ENCODE results near the gene AARS2.
A peak's percentile ranks its signal among the peaks of the same experiment; 100 is the strongest.

The AARS2 gene

GRCh38 chr6:44260011-44260410, 53.1 kb downstream of the AARS2 start:
- no peak for TF ChIP-seq PAX5 (IDR thresholded peaks at IDR 0.05; ENCODE audit: insufficient read depth, low read length, severe bottlenecking)
- TF ChIP-seq SPI1 (IDR thresholded peaks at IDR 0.05; ENCODE audit: low read depth, low read length) = peak; percentile 47; the same call in 1 of the 2 replicates
- FAIRE-seq (no peak), DNase-seq (ENCODE audit: insufficient read length, low spot score) (no peak)

- DNase-seq (ENCODE audit: insufficient read length, low spot score) (no peak), FAIRE-seq (no peak)
- TF ChIP-seq POLR2A (IDR thresholded peaks at IDR 0.05; ENCODE audit: low read depth, low read length) (no peak), SPI1 (IDR thresholded peaks at IDR 0.05; ENCODE audit: low read depth, low read length) (no peak), POU2F2 (IDR thresholded peaks at IDR 0.05; ENCODE audit: low read depth, low read length) (no peak), PAX5 (IDR thresholded peaks at IDR 0.05; ENCODE audit: insufficient read depth, low read length, severe bottlenecking) (no peak), POLR2AphosphoS5 (IDR thresholded peaks at IDR 0.05; ENCODE audit: low read depth, low read length) (no peak), TAF1 (IDR thresholded peaks at IDR 0.05; ENCODE audit: low read depth, low read length) (no peak)
Observed at GRCh38 chr6:44258921-44259320, 54.2 kb downstream of the AARS2 start.

- no peak for TF ChIP-seq PAX5 (IDR thresholded peaks at IDR 0.05; ENCODE audit: insufficient read depth, low read length, severe bottlenecking)
- no peak for TF ChIP-seq SPI1 (IDR thresholded peaks at IDR 0.05; ENCODE audit: low read depth, low read length)
- peak; percentile 55; the same call in 1 of the 2 replicates for TF ChIP-seq POU2F2 (IDR thresholded peaks at IDR 0.05; ENCODE audit: low read depth, low read length)
- no peak for TF ChIP-seq POLR2A (IDR thresholded peaks at IDR 0.05; ENCODE audit: low read depth, low read length)
- TF ChIP-seq TAF1 (IDR thresholded peaks at IDR 0.05; ENCODE audit: low read depth, low read length) = 0 out of 2 replicates have a peak, but pooled peaks have one; percentile 36
- TF ChIP-seq POLR2AphosphoS5 (IDR thresholded peaks at IDR 0.05; ENCODE audit: low read depth, low read length) = no peak; the same call in 1 of the 2 replicates
- DNase-seq (ENCODE audit: insufficient read length, low spot score) = no peak
- FAIRE-seq = peak; percentile 16
Observed at GRCh38 chr6:44258325-44258863, 54.8 kb downstream of the AARS2 start.

- peak; percentile 9 for FAIRE-seq
Observed at GRCh38 chr6:44257753-44258324, 55.3 kb downstream of the AARS2 start.

GRCh38 chr6:44257025-44257752, 56.0 kb downstream of the AARS2 start, which contains the start of gene SLC35B2:
SLC35B2 (minus strand) TSS chr6:44257528; CDS start chr6:44257410, 118 bp downstream.
- peak; percentile 84 for FAIRE-seq

More at GRCh38 chr6:44257753-44258324, 55.3 kb downstream of the AARS2 start:
- peak; percentile 79; the same call in 1 of the 2 replicates for TF ChIP-seq POLR2AphosphoS5 (IDR thresholded peaks at IDR 0.05; ENCODE audit: low read depth, low read length)
- TF ChIP-seq TAF1 (IDR thresholded peaks at IDR 0.05; ENCODE audit: low read depth, low read length) = no peak
- peak; percentile 98 for TF ChIP-seq SPI1 (IDR thresholded peaks at IDR 0.05; ENCODE audit: low read depth, low read length)
- peak; percentile 13; the same call in 1 of the 2 replicates for TF ChIP-seq POU2F2 (IDR thresholded peaks at IDR 0.05; ENCODE audit: low read depth, low read length)
- peak; percentile 80 for TF ChIP-seq POLR2A (IDR thresholded peaks at IDR 0.05; ENCODE audit: low read depth, low read length)
- TF ChIP-seq PAX5 (IDR thresholded peaks at IDR 0.05; ENCODE audit: insufficient read depth, low read length, severe bottlenecking) = no peak
- no peak for DNase-seq (ENCODE audit: insufficient read length, low spot score)

GRCh38 chr6:44256775-44257024, 56.4 kb downstream of the AARS2 start:
- FAIRE-seq = no peak

More at GRCh38 chr6:44257025-44257752, 56.0 kb downstream of the AARS2 start, which contains the start of gene SLC35B2:
- no peak for DNase-seq (ENCODE audit: insufficient read length, low spot score)
- TF ChIP-seq SPI1 (IDR thresholded peaks at IDR 0.05; ENCODE audit: low read depth, low read length) = peak; percentile 29; the same call in 1 of the 2 replicates
- TF ChIP-seq POLR2A (IDR thresholded peaks at IDR 0.05; ENCODE audit: low read depth, low read length) = no peak
- TF ChIP-seq POLR2AphosphoS5 (IDR thresholded peaks at IDR 0.05; ENCODE audit: low read depth, low read length) = peak; percentile 36
- TF ChIP-seq PAX5 (IDR thresholded peaks at IDR 0.05; ENCODE audit: insufficient read depth, low read length, severe bottlenecking) = peak; percentile 23
- TF ChIP-seq POU2F2 (IDR thresholded peaks at IDR 0.05; ENCODE audit: low read depth, low read length) = 0 out of 2 replicates have a peak, but pooled peaks have one; percentile 49
- peak; percentile 44 for TF ChIP-seq TAF1 (IDR thresholded peaks at IDR 0.05; ENCODE audit: low read depth, low read length)

GRCh38 chr6:44255871-44256774, 57.0 kb downstream of the AARS2 start:
- DNase-seq (ENCODE audit: insufficient read length, low spot score) = no peak
- FAIRE-seq = peak; percentile 51
- TF ChIP-seq POLR2AphosphoS5 (IDR thresholded peaks at IDR 0.05; ENCODE audit: low read depth, low read length) (peak; percentile 27; the same call in 1 of the 2 replicates), POU2F2 (IDR thresholded peaks at IDR 0.05; ENCODE audit: low read depth, low read length) (no peak)

More at GRCh38 chr6:44256775-44257024, 56.4 kb downstream of the AARS2 start:
- TF ChIP-seq POLR2AphosphoS5 (IDR thresholded peaks at IDR 0.05; ENCODE audit: low read depth, low read length) = no peak
- no peak for TF ChIP-seq PAX5 (IDR thresholded peaks at IDR 0.05; ENCODE audit: insufficient read depth, low read length, severe bottlenecking)
- TF ChIP-seq TAF1 (IDR thresholded peaks at IDR 0.05; ENCODE audit: low read depth, low read length) = no peak
- no peak for TF ChIP-seq SPI1 (IDR thresholded peaks at IDR 0.05; ENCODE audit: low read depth, low read length)
- no peak for TF ChIP-seq POU2F2 (IDR thresholded peaks at IDR 0.05; ENCODE audit: low read depth, low read length)
- TF ChIP-seq POLR2A (IDR thresholded peaks at IDR 0.05; ENCODE audit: low read depth, low read length) = no peak
- DNase-seq (ENCODE audit: insufficient read length, low spot score) = no peak

GRCh38 chr6:44255105-44255808, 57.9 kb downstream of the AARS2 start:
- FAIRE-seq (no peak), DNase-seq (ENCODE audit: insufficient read length, low spot score) (no peak)
- peak; percentile 69 for TF ChIP-seq POLR2A (IDR thresholded peaks at IDR 0.05; ENCODE audit: low read depth, low read length)
- TF ChIP-seq POLR2AphosphoS5 (IDR thresholded peaks at IDR 0.05; ENCODE audit: low read depth, low read length) = peak; percentile 98
- no peak for TF ChIP-seq SPI1 (IDR thresholded peaks at IDR 0.05; ENCODE audit: low read depth, low read length)
- no peak for TF ChIP-seq PAX5 (IDR thresholded peaks at IDR 0.05; ENCODE audit: insufficient read depth, low read length, severe bottlenecking)
- TF ChIP-seq TAF1 (IDR thresholded peaks at IDR 0.05; ENCODE audit: low read depth, low read length) = 0 out of 2 replicates have a peak, but pooled peaks have one; percentile 4
- peak; percentile 54; the same call in 1 of the 2 replicates for TF ChIP-seq POU2F2 (IDR thresholded peaks at IDR 0.05; ENCODE audit: low read depth, low read length)

Measured in GM12891 (cell line).